NCI-H1092 treated with DMSO at 0.1 percent for 48 hours (cell line): ENCODE data around the gene FEV.

ENCODE experiments used
- DNase-seq: peaks from one replicate; lab custom pipeline; 2025; lab: John Stamatoyannopoulos, UW

The FEV gene

GRCh38 chr2:218993345-218994315 lies 8.6 kb upstream of the FEV start, which contains the start of gene CRYBA2:
TSS of gene CRYBA2 (minus strand) at chr2:218993422. CDS start at chr2:218993176, 246 bp downstream.
- peak; percentile 64 for DNase-seq

GRCh38 chr2:218992703-218993344 lies 7.8 kb upstream of the FEV start:
- peak; percentile 53 for DNase-seq

- DNase-seq, result no peak
Measured at GRCh38 chr2:218992196-218992595, 7.2 kb upstream of the FEV start.

GRCh38 chr2:218991674-218992168 lies 6.7 kb upstream of the FEV start:
- no peak for DNase-seq

- DNase-seq, result no peak
Measured at GRCh38 chr2:218990612-218991011, 5.6 kb upstream of the FEV start.

GRCh38 chr2:218990052-218990451 lies 5.1 kb upstream of the FEV start:
- no peak for DNase-seq

- DNase-seq, result no peak
Measured at GRCh38 chr2:218988650-218989049, 3.7 kb upstream of the FEV start.

GRCh38 chr2:218988164-218988563 lies 3.2 kb upstream of the FEV start:
- no peak for DNase-seq

- no peak for DNase-seq
Measured at GRCh38 chr2:218986148-218986761, 1.3 kb upstream of the FEV start.

- no peak for DNase-seq
Measured at GRCh38 chr2:218985325-218986091, 524 bp upstream of the FEV start.

- peak; percentile 18 for DNase-seq
Measured at GRCh38 chr2:218984239-218985020, 554 bp downstream of the FEV start.

GRCh38 chr2:218983934-218984238 lies 1.1 kb downstream of the FEV start:
- no peak for DNase-seq

- no peak for DNase-seq
Measured at GRCh38 chr2:218983263-218983933, 1.6 kb downstream of the FEV start.

GRCh38 chr2:218982586-218983262 lies 2.3 kb downstream of the FEV start:
- no peak for DNase-seq

- DNase-seq, result peak; percentile 20
Measured at GRCh38 chr2:218981881-218982585, 3.0 kb downstream of the FEV start.

GRCh38 chr2:218981390-218981880 lies 3.5 kb downstream of the FEV start:
- no peak for DNase-seq

- DNase-seq, result no peak
Measured at GRCh38 chr2:218980735-218981389, 4.1 kb downstream of the FEV start.
